Measurements from ENCODE around the gene CAPZA1.

Gene CAPZA1

DNA sequence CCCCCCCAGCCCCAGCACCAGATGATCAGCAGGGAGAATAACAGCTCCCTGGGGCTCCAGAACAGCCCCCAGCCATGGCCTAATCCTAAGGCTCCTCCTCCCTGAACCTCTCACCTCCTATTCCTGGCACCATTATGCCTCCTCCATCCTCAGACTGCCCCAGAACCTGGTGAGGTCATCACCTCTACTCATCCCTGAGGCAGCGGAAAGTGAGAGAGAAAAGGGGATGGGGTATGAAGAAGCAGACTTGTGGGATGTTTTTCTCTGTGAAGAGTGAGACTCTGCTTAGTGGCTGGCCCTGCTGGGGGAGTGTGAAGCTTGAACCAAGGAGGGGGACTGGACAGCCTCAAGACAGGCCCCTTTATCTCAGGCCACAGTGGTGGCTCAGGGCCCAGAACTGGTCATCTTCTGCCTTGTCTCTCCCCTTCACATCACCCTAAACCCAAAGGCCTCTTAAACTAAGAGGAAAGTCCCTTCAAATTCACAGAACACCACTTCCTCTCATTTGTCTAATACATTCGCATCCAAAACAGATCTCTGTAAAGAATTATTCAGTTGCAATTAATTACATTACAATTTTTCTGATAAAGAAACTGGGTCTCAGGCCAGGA, 97.7 kb downstream of the CAPZA1 start:
- no peak for DNase-seq

DNA sequence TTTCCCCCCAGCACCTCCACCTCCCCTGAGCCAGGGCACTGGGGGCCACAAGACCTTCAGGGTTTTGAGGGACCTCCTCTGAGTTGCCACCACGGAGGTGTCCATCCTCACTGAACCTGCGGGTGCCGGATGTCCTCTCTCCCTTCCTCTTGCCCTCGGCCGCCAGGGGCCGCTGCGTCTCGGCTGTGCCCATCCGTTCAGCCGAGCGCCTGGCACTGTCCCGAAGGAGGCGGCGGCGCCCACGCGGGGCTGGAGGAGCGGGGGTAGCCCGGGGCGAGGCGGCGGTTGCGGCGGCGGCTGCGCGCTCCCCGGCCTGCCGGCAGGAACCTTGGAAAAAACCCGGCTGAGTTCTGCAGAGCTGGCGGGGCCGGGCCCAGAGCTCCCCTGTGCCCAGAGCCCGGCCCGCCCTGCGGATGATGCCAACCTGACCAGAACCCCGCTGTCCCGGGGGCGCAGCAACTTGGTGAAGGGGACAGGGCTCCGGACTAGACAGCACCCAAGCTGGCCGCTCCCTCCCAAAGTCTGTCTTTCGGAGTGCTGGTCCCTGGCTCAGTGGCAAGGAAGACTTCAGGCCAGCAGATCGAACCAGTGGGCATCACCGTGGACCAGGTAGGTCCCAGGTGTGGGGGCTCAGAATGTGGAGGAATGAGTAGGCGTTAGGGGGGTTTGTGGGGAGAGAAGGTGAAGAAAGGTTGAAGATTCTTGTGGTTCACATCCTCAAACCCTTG, 99.2 kb downstream of the CAPZA1 start:
- DNase-seq = peak; percentile 60

DNA sequence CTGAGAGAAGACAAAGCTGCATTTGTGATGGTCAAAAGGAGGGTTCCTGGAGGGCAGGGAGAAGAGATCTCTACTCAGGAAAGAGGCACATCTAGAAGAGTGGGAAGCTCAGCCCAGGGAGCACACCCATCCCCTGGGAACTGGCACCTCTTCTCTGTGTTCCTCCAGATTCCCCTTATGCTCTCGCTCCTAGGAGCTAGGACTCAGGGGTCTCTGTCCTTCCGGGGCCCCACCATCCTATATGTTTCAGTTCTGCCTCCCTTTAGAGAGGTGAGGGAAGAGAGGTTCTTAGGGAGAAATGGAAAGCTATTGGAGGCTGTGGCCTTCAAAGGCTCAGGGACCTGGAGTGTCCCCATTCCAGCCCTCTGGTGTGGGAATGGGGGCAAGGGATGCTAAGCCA, 100.1 kb downstream of the CAPZA1 start:
- DNase-seq = no peak

DNA sequence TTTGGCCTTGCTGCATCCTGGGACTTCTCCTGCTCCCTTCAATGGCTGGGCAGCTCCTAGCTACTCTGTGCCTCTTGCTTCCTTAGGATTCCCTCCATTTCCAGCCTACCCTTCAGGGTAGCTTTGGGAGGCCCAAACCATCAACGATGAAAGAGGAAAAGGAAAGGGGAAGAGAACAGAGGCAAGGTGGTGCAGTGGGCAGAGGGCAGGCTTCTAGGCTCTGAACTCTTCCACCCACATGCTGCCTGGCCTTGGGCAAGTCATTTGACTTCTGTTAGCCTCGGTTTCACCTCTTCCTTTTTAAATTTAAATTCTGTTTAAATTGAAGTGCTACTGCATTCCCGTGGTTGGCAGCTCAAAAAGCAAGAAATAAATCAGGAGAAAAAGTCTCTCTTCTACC, 101.2 kb downstream of the CAPZA1 start:
- DNase-seq = no peak
